Measurements from ENCODE around the gene PIP4K2C. TPM values are rescaled to one million over a fixed set of nuclear protein-coding genes. Genes with fewer than 3 reads are reported as not detected.

PIP4K2C gene
- total RNA-seq, 2 experiments from 2014 or later, result 17.8 to 20.6 TPM

- H3K4me3 Mint-ChIP-seq, result no peak overlapping the region
- POLR2A ChIA-PET, result interaction anchor here (2.1 kb wide), 1 partner anchor 8 kb away, joined by 9 read pairs; the partner anchor contains the start of gene ARHGEF25
Measured at GRCh38 chr12:57619434-57620244, 28.6 kb downstream of the PIP4K2C start.

GRCh38 chr12:57620245-57620935, 29.4 kb downstream of the PIP4K2C start:
- ChIA-PET CTCF (interaction anchor here (0.7 to 7.5 kb wide), 15 partner anchors 9 to 162 kb away, joined by 3 to 112 read pairs (median 5); partner anchors contain the start of genes ARHGEF25, B4GALNT1, OS9 and PIP4K2C), POLR2A (interaction anchor here (0.7 to 2.1 kb wide), 2 partner anchors 9 to 37 kb away, joined by 3 to 9 read pairs; partner anchors contain the start of gene ARHGEF25)
- no peaks in the 10 kb centered on the region for H3K36me3 Mint-ChIP-seq
- intact Hi-C loops (cut with micrococcal nuclease), result loop anchor here (2.0 to 5.0 kb wide), 3 partner anchors 30 to 163 kb away; partner anchors contain the start of genes DDIT3, GLI1, INHBE and MBD6
- H3K9me3 Mint-ChIP-seq, result no peaks in the 10 kb centered on the region
- no peak overlapping the region for H3K27ac Mint-ChIP-seq
- DNase-seq, result no peak
- peaks cover 76% of the 10 kb centered on the region for H3K27me3 Mint-ChIP-seq
- H3K4me3 Mint-ChIP-seq, result peak overlapping the region; percentile 63
- peaks cover 24% of the 10 kb centered on the region for H3K4me1 Mint-ChIP-seq (ENCODE audit: low read depth)

More at GRCh38 chr12:57619434-57620244, 28.6 kb downstream of the PIP4K2C start:
- DNase-seq, result peak; percentile 30
- CTCF ChIA-PET, result interaction anchor here (0.9 to 7.5 kb wide), 8 partner anchors 8 to 44 kb away, joined by 3 to 112 read pairs (median 6); partner anchors contain the start of genes ARHGEF25 and B4GALNT1
- Mint-ChIP-seq H3K27ac (no peak overlapping the region), H3K36me3 (no peaks in the 10 kb centered on the region), H3K9me3 (no peaks in the 10 kb centered on the region), H3K27me3 (peaks cover 69% of the 10 kb centered on the region), H3K4me1 (ENCODE audit: low read depth) (peaks cover 24% of the 10 kb centered on the region)
- intact Hi-C loops (cut with micrococcal nuclease), result loop anchor here (2.0 to 5.0 kb wide), 3 partner anchors 29 to 162 kb away; partner anchors contain the start of genes DDIT3, GLI1, INHBE and MBD6

GRCh38 chr12:57620936-57621496, 30.0 kb downstream of the PIP4K2C start:
- Mint-ChIP-seq H3K9me3 (no peaks in the 10 kb centered on the region), H3K36me3 (no peaks in the 10 kb centered on the region), H3K4me3 (peak overlapping the region; percentile 63), H3K27ac (no peak overlapping the region), H3K27me3 (peaks cover 82% of the 10 kb centered on the region), H3K4me1 (ENCODE audit: low read depth) (peaks cover 24% of the 10 kb centered on the region)
- POLR2A ChIA-PET, result interaction anchor here (0.7 to 2.1 kb wide), 2 partner anchors 10 to 37 kb away, joined by 3 to 9 read pairs; partner anchors contain the start of gene ARHGEF25
- no peak for DNase-seq
- CTCF ChIA-PET, result interaction anchor here (0.7 to 7.5 kb wide), 14 partner anchors 9 to 162 kb away, joined by 3 to 112 read pairs (median 6); partner anchors contain the start of genes ARHGEF25, B4GALNT1, OS9 and PIP4K2C
- intact Hi-C loops (cut with micrococcal nuclease), result loop anchor here (1.0 to 5.0 kb wide), 4 partner anchors 30 to 164 kb away; partner anchors contain the start of genes DDIT3, GLI1, INHBE and MBD6

- intact Hi-C loops (cut with micrococcal nuclease), result loop anchor here (1.0 to 5.0 kb wide), 4 partner anchors 31 to 164 kb away; partner anchors contain the start of genes DDIT3, GLI1, INHBE and MBD6
- Mint-ChIP-seq H3K27me3 (peaks cover 88% of the 10 kb centered on the region), H3K9me3 (no peaks in the 10 kb centered on the region), H3K4me1 (ENCODE audit: low read depth) (peaks cover 24% of the 10 kb centered on the region), H3K36me3 (no peaks in the 10 kb centered on the region), H3K4me3 (peak overlapping the region; percentile 63), H3K27ac (no peak overlapping the region)
- peak; percentile 68 for DNase-seq
- POLR2A ChIA-PET, result interaction anchor here (0.6 to 2.1 kb wide), 2 partner anchors 10 to 95 kb away, joined by 3 to 9 read pairs; partner anchors contain the start of gene ARHGEF25
- CTCF ChIA-PET, result interaction anchor here (1.1 to 7.5 kb wide), 15 partner anchors 8 to 163 kb away, joined by 3 to 112 read pairs (median 6); partner anchors contain the start of genes ARHGEF25, B4GALNT1 and PIP4K2C
Measured at GRCh38 chr12:57621497-57622292, 30.7 kb downstream of the PIP4K2C start.

- Mint-ChIP-seq H3K9me3 (no peaks in the 10 kb centered on the region), H3K27ac (no peak overlapping the region), H3K4me1 (ENCODE audit: low read depth) (peaks cover 31% of the 10 kb centered on the region), H3K4me3 (peak overlapping the region; percentile 63), H3K36me3 (no peaks in the 10 kb centered on the region), H3K27me3 (peaks cover 90% of the 10 kb centered on the region)
- ChIA-PET POLR2A (interaction anchor here (0.6 kb wide), 1 partner anchor 95 kb away, joined by 3 read pairs; no protein-coding TSS in a partner anchor), CTCF (interaction anchor here (0.7 to 7.5 kb wide), 9 partner anchors 8 to 164 kb away, joined by 3 to 112 read pairs (median 4); partner anchors contain the start of genes B4GALNT1 and PIP4K2C)
- no peak for DNase-seq
- intact Hi-C loops (cut with micrococcal nuclease), result loop anchor here (5.0 kb wide), 2 partner anchors 100 to 165 kb away; partner anchors contain the start of genes DDIT3, GLI1, INHBE and MBD6
Measured at GRCh38 chr12:57622293-57623245, 31.6 kb downstream of the PIP4K2C start.

GRCh38 chr12:57623385-57623784, 32.4 kb downstream of the PIP4K2C start:
- no peak overlapping the region for H3K4me3 Mint-ChIP-seq
- H3K9me3 Mint-ChIP-seq, result no peaks in the 10 kb centered on the region
- no peaks in the 10 kb centered on the region for H3K36me3 Mint-ChIP-seq
- H3K4me1 Mint-ChIP-seq (ENCODE audit: low read depth), result peaks cover 33% of the 10 kb centered on the region
- ChIA-PET CTCF (interaction anchor here (1.2 to 7.5 kb wide), 5 partner anchors 19 to 165 kb away, joined by 3 to 112 read pairs (median 4); partner anchors contain the start of gene PIP4K2C), POLR2A (no interaction called here)
- peaks cover 90% of the 10 kb centered on the region for H3K27me3 Mint-ChIP-seq
- H3K27ac Mint-ChIP-seq, result no peak overlapping the region
- no peak for DNase-seq
- intact Hi-C loops (cut with micrococcal nuclease), result loop anchor here (5.0 kb wide), 2 partner anchors 101 to 166 kb away; partner anchors contain the start of genes DDIT3, GLI1, INHBE and MBD6

- intact Hi-C loops (cut with micrococcal nuclease), result loop anchor here (5.0 kb wide), 2 partner anchors 102 to 167 kb away; partner anchors contain the start of genes DDIT3, GLI1, INHBE and MBD6
- no peak for DNase-seq
- Mint-ChIP-seq H3K27me3 (peaks cover 92% of the 10 kb centered on the region), H3K27ac (no peak overlapping the region), H3K36me3 (no peaks in the 10 kb centered on the region), H3K9me3 (no peaks in the 10 kb centered on the region), H3K4me3 (no peak overlapping the region), H3K4me1 (ENCODE audit: low read depth) (peaks cover 33% of the 10 kb centered on the region)
- ChIA-PET CTCF (interaction anchor here (2.1 to 7.5 kb wide), 3 partner anchors 10 to 41 kb away, joined by 6 to 112 read pairs (median 15); partner anchors contain the start of gene PIP4K2C), POLR2A (no interaction called here)
Measured at GRCh38 chr12:57623811-57624390, 32.9 kb downstream of the PIP4K2C start.

GRCh38 chr12:57624441-57625220, 33.6 kb downstream of the PIP4K2C start:
- peaks cover 87% of the 10 kb centered on the region for H3K27me3 Mint-ChIP-seq
- DNase-seq, result no peak
- no peaks in the 10 kb centered on the region for H3K9me3 Mint-ChIP-seq
- intact Hi-C loops (cut with micrococcal nuclease), result loop anchor here (5.0 kb wide), 2 partner anchors 102 to 167 kb away; partner anchors contain the start of genes DDIT3, GLI1, INHBE and MBD6
- CTCF ChIA-PET, result interaction anchor here (2.2 to 7.5 kb wide), 2 partner anchors 11 to 42 kb away, joined by 6 to 112 read pairs; no protein-coding TSS in a partner anchor
- POLR2A ChIA-PET, result interaction anchor here (0.5 kb wide), 1 partner anchor 98 kb away, joined by 4 read pairs; no protein-coding TSS in a partner anchor
- H3K4me3 Mint-ChIP-seq, result no peak overlapping the region
- no peak overlapping the region for H3K27ac Mint-ChIP-seq
- H3K36me3 Mint-ChIP-seq, result no peaks in the 10 kb centered on the region
- H3K4me1 Mint-ChIP-seq (ENCODE audit: low read depth), result peaks cover 32% of the 10 kb centered on the region

Measured in activated CD4-positive, alpha-beta memory T cell treated with anti-CD3 and anti-CD28 coated beads for 36 hours (primary cell).